MM.1S (cell line): Measurements from ENCODE around the gene PPP4R3B.

Experiments used
- DNase-seq: peaks from one replicate; pipeline ENCODE4 v3.0.0-alpha.2; 2015
- H2AFZ ChIP-seq: fragments of 300-600 bp; sonication (generic); 2 replicates; pipeline ENCODE4 v1.6.0; 2016; ENCODE audit warnings: antibody characterized with exemption, low read length
- H3F3A ChIP-seq: fragments of 300-600 bp; sonication (generic); 2 replicates; pipeline ENCODE4 v1.6.1; 2016; ENCODE audit warnings: mild to moderate bottlenecking, antibody characterized with exemption, low read length, moderate library complexity, mixed read lengths; ENCODE audit not compliant: insufficient read depth
- H3K27ac ChIP-seq: fragments of 300-600 bp; sonication (generic); 2 replicates; pipeline ENCODE4 v1.5.1; 2016; ENCODE audit warnings: mild to moderate bottlenecking, low read length
- H3K27me3 ChIP-seq: fragments of 300-600 bp; sonication (generic); replicated peaks from 2 replicates; pipeline ENCODE4 v1.6.0; 2016; ENCODE audit warnings: low read length; ENCODE audit not compliant: insufficient read depth
- H3K36me3 ChIP-seq: fragments of 300-600 bp; sonication (generic); replicated peaks from 2 replicates; pipeline ENCODE4 v1.6.1; 2016; ENCODE audit warnings: mild to moderate bottlenecking, low read length, mixed read lengths; ENCODE audit not compliant: insufficient read depth
- H3K4me1 ChIP-seq: fragments of 300-600 bp; sonication (generic); 2 replicates; pipeline ENCODE4 v1.6.1; 2016; ENCODE audit warnings: low read length, mixed read lengths
- H3K4me2 ChIP-seq: fragments of 300-600 bp; sonication (generic); 2 replicates; pipeline ENCODE4 v1.6.0; 2016; ENCODE audit warnings: low read depth, low read length
- H3K4me3 ChIP-seq: fragments of 300-600 bp; sonication (generic); 2 replicates; pipeline ENCODE4 v1.5.1; 2016; ENCODE audit warnings: low read length, mixed read lengths
- H3K79me2 ChIP-seq: fragments of 300-600 bp; sonication (generic); 2 replicates; pipeline ENCODE4 v1.6.1; 2016; ENCODE audit warnings: mixed run types, low read length, mixed read lengths
- H3K9ac ChIP-seq: fragments of 300-600 bp; sonication (generic); 2 replicates; pipeline ENCODE4 v1.6.1; 2016; ENCODE audit warnings: low read length, mixed read lengths
- H3K9me2 ChIP-seq: fragments of 300-600 bp; sonication (generic); replicated peaks from 2 replicates; pipeline ENCODE4 v1.6.1; 2016; ENCODE audit warnings: mild to moderate bottlenecking, low read length, mixed read lengths; ENCODE audit not compliant: insufficient read depth
- H3K9me3 ChIP-seq: fragments of 300-600 bp; sonication (generic); replicated peaks from 2 replicates; pipeline ENCODE4 v1.6.1; 2016; ENCODE audit warnings: mild to moderate bottlenecking, low read length, mixed read lengths; ENCODE audit not compliant: insufficient read depth
- H4K20me1 ChIP-seq: fragments of 300-600 bp; sonication (generic); 2 replicates; pipeline ENCODE4 v1.6.1; 2016; ENCODE audit warnings: mild to moderate bottlenecking, low read length, moderate library complexity, mixed read lengths; ENCODE audit not compliant: insufficient read depth
- EZH2 ChIP-seq: fragments of 300-600 bp; sonication (generic); optimal IDR thresholded peaks from 2 replicates; pipeline ENCODE3; 2017; ENCODE audit warnings: low read depth, mild to moderate bottlenecking, antibody characterized with exemption, low read length, mixed read lengths
- EZH2phosphoT487 ChIP-seq: fragments of 300-600 bp; sonication (generic); IDR thresholded peaks from 2 replicates; pipeline ENCODE4 v1.6.1; 2018; ENCODE audit warnings: antibody characterized with exemption, low read length
- TF ChIP-seq, protein P1 (sequence below): fragments of 300-600 bp; sonication (generic); IDR thresholded peaks from 2 replicates; pipeline ENCODE4 v1.5.1; 2016; ENCODE audit warnings: antibody characterized with exemption, low read length, mixed read lengths

Gene PPP4R3B

DNA sequence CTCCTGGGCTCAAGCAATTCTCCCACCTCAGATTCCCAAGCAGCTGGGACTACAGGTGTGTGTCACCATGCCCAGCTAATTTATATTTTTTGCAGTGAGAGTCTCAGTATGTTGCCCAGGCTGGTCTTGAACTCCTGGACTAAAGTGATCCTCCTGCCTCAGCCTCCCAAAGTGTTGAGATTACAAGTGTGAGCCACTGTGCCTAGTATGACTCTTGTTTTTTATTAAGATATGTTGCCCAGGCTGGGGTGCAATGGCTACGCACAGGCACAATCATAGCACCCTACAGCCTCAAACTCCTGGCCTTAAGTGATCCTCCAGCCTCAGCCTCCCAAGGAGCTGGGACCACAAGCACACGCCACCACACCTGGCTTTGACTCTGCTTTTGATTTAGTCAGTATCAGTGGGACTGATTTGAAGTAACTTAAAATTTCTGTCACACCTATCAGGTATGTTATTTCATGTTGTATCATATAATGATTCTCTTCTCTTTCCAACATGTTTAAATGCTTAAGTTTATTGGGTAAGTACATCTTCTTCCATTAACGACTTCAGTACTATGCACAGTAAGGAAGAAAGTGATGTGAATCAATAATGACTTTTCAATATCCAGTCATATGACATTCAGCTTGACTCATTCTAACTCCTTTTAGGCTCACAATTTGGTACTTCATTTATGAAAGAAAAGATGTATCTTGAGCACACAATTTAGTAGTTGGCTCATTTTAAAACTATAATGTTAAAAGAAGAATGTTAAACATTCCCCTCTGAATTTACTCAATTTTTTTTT, 6.3 kb downstream of the PPP4R3B start:
- TF ChIP-seq EZH2phosphoT487 (no peak), EZH2 (no peak)
- TF ChIP-seq, protein P1, sequence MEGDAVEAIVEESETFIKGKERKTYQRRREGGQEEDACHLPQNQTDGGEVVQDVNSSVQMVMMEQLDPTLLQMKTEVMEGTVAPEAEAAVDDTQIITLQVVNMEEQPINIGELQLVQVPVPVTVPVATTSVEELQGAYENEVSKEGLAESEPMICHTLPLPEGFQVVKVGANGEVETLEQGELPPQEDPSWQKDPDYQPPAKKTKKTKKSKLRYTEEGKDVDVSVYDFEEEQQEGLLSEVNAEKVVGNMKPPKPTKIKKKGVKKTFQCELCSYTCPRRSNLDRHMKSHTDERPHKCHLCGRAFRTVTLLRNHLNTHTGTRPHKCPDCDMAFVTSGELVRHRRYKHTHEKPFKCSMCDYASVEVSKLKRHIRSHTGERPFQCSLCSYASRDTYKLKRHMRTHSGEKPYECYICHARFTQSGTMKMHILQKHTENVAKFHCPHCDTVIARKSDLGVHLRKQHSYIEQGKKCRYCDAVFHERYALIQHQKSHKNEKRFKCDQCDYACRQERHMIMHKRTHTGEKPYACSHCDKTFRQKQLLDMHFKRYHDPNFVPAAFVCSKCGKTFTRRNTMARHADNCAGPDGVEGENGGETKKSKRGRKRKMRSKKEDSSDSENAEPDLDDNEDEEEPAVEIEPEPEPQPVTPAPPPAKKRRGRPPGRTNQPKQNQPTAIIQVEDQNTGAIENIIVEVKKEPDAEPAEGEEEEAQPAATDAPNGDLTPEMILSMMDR: no peak
- no peaks in the 10 kb centered on the region; the same call in 1 of the 2 replicates for H3K36me3 ChIP-seq
- H2AFZ ChIP-seq: no peak overlapping the region
- H3K79me2 ChIP-seq: peaks cover 94% of the 10 kb centered on the region
- H3F3A ChIP-seq: no peaks in the 10 kb centered on the region
- H3K27me3 ChIP-seq: no peaks in the 10 kb centered on the region
- no peaks in the 10 kb centered on the region for H3K9me3 ChIP-seq
- no peak overlapping the region for H3K4me3 ChIP-seq
- no peak for DNase-seq
- no peaks in the 10 kb centered on the region for H3K4me1 ChIP-seq
- H3K9me2 ChIP-seq: no peaks in the 10 kb centered on the region
- H4K20me1 ChIP-seq: no peaks in the 10 kb centered on the region; the same call in 1 of the 2 replicates
- no peak overlapping the region for H3K9ac ChIP-seq
- no peak overlapping the region for H3K4me2 ChIP-seq
- no peak overlapping the region for H3K27ac ChIP-seq

DNA sequence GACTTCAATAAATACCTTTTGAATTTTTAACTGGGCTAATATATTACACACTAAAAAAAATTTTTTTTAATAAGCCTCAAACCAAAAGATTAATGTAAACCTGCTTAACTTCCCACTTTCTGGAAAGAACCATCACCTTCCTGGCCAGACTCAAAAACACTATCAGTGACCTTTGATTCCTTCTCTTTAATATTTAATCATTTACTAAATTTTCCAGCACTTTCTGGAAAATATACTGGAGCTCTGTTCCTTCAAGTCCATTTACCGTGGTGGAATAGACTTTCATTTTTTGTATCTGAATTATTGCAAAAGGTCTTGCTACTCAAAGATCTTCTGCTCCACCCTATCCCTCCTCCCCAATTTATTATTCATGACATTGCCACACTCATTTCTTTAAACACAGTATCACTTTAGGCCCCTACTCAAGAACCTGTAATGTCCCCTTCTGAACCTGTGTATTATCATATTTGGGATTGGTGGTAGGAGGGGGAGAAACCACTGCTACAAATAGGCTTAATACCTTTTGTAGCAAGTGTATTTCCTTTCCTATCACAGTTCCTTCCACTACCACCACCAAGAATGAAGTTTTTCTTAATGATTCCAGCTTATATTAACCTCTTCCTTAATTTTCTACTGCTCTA, 7.4 kb downstream of the PPP4R3B start:
- no peak for DNase-seq
- H3K4me2 ChIP-seq: no peak overlapping the region
- H3F3A ChIP-seq: no peaks in the 10 kb centered on the region
- TF ChIP-seq EZH2: no peak
- no peak for TF ChIP-seq EZH2phosphoT487
- TF ChIP-seq, protein P1: no peak
- no peaks in the 10 kb centered on the region for H3K9me2 ChIP-seq
- H3K79me2 ChIP-seq: peaks cover 94% of the 10 kb centered on the region
- H4K20me1 ChIP-seq: no peaks in the 10 kb centered on the region; the same call in 1 of the 2 replicates
- H3K9ac ChIP-seq: no peak overlapping the region
- H3K4me1 ChIP-seq: no peaks in the 10 kb centered on the region
- no peak overlapping the region for H3K27ac ChIP-seq
- H2AFZ ChIP-seq: no peak overlapping the region
- no peaks in the 10 kb centered on the region; the same call in 1 of the 2 replicates for H3K36me3 ChIP-seq
- no peaks in the 10 kb centered on the region for H3K9me3 ChIP-seq
- H3K4me3 ChIP-seq: no peak overlapping the region
- H3K27me3 ChIP-seq: no peaks in the 10 kb centered on the region

DNA sequence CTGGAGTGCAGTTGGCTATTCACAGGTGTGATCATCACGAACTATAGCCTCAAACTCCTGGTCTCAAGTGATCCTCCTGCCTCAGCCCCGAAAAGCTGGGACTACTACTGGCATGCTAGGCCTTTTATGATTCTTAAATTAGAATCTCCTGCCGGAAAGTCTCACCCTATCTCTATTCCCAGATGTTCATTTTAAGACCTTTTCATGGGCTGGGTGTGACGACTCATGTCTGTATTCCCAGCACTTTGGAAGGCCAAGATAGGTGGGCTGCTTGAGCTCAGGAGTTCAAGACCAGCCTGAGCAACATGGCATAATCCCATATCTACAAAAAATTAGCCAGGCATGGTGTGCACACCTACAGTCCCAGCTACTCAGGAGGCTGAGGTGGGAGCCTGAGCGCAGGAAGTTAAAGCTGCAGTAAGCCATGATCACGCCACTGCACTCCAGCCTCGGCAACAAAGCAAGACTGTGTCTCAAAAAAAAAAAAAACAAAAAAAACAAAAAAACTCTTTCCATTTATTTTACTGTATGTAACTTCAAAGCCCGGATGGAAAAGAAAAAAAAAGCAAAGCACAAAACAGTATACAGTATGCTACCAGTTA, 8.1 kb downstream of the PPP4R3B start:
- Histone ChIP-seq H3F3A (no peaks in the 10 kb centered on the region), H4K20me1 (no peaks in the 10 kb centered on the region; the same call in 1 of the 2 replicates), H3K79me2 (peaks cover 94% of the 10 kb centered on the region), H3K27ac (no peak overlapping the region), H3K27me3 (no peaks in the 10 kb centered on the region), H3K9me2 (no peaks in the 10 kb centered on the region), H3K36me3 (no peaks in the 10 kb centered on the region; the same call in 1 of the 2 replicates), H3K4me3 (no peak overlapping the region), H3K4me1 (no peaks in the 10 kb centered on the region), H3K4me2 (no peak overlapping the region), H2AFZ (no peak overlapping the region), H3K9me3 (no peaks in the 10 kb centered on the region), H3K9ac (no peak overlapping the region)
- no peak for DNase-seq
- TF ChIP-seq EZH2: no peak
- TF ChIP-seq, protein P1: no peak
- TF ChIP-seq EZH2phosphoT487: no peak
